ENCODE measurements around the gene SRD5A1. TPM values are rescaled to one million over a fixed set of nuclear protein-coding genes. Genes with fewer than 3 reads are reported as not detected.

The SRD5A1 gene, protein sequence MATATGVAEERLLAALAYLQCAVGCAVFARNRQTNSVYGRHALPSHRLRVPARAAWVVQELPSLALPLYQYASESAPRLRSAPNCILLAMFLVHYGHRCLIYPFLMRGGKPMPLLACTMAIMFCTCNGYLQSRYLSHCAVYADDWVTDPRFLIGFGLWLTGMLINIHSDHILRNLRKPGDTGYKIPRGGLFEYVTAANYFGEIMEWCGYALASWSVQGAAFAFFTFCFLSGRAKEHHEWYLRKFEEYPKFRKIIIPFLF
- total RNA-seq: 1 to 10 TPM; 3.0 to 7.5 (median 5.0) TPM

GRCh38 chr5:6632888-6633468 lies at the start of gene SRD5A1, which contains the start of gene NSUN2:
TSS of gene SRD5A1 (plus strand) at chr5:6633440. CDS start at chr5:6633577, 137 bp downstream.
TSS of gene NSUN2 (minus strand) at chr5:6633044. CDS start at chr5:6632979, 65 bp downstream.
- peak within 1 kb of the TSS; percentile 70 to 94 (median 78) for H3K4me3 ChIP-seq (replicated peaks in 1 of 3)
- no peaks in the 10 kb centered on the region for H3K27me3 ChIP-seq
- H3K9me3 ChIP-seq: no peaks in the 10 kb centered on the region
- intact Hi-C loops (cut with DNase I): loop anchor here (5.0 to 10.0 kb wide), 2 partner anchors 84 to 112 kb away; no protein-coding TSS in a partner anchor
- peak; percentile 88 to 89 for DNase-seq
- H3K36me3 ChIP-seq: peaks cover 0 to 3% of the 10 kb centered on the region in 2 donors
- TF ChIP-seq CTCF (IDR thresholded peaks at IDR 0.05) (no peak), POLR2A (IDR thresholded peaks at IDR 0.05) (peak in 1 of 2 donors; percentile 51)
- H3K27ac ChIP-seq: peak within 1 kb of the TSS; percentile 91 to 96 (median 96)
- H3K4me1 ChIP-seq: peaks cover 7 to 12% of the 10 kb centered on the region in 2 donors
- WGBS, 2 donors: 0 to 1% methylated on average over 13 to 34 of the region's 66 CpGs

GRCh38 chr5:6584101-6584645 lies 49.1 kb upstream of the SRD5A1 start:
- Histone ChIP-seq H3K27ac (no peak overlapping the region), H3K9me3 (no peaks in the 10 kb centered on the region), H3K27me3 (no peaks in the 10 kb centered on the region), H3K4me3 (replicated peaks in 1 of 3) (no peak overlapping the region), H3K36me3 (no peaks in the 10 kb centered on the region), H3K4me1 (peaks cover 0 to 4% of the 10 kb centered on the region in 2 donors)
- no peak for TF ChIP-seq CTCF (IDR thresholded peaks at IDR 0.05)
- no peak for TF ChIP-seq POLR2A (IDR thresholded peaks at IDR 0.05)
- WGBS, 2 donors: 76 to 77% methylated on average over 6 of the region's 6 CpGs
- DNase-seq: no peak
- intact Hi-C loops (cut with DNase I): no loop called here

GRCh38 chr5:6584727-6585126 lies 48.5 kb upstream of the SRD5A1 start:
- Histone ChIP-seq H3K27ac (no peak overlapping the region), H3K4me1 (peaks cover 0 to 4% of the 10 kb centered on the region in 2 donors), H3K9me3 (no peaks in the 10 kb centered on the region), H3K27me3 (no peaks in the 10 kb centered on the region), H3K36me3 (no peaks in the 10 kb centered on the region), H3K4me3 (replicated peaks in 1 of 3) (no peak overlapping the region)
- TF ChIP-seq CTCF (IDR thresholded peaks at IDR 0.05): no peak
- no peak for TF ChIP-seq POLR2A (IDR thresholded peaks at IDR 0.05)
- intact Hi-C loops (cut with DNase I): no loop called here
- 86 to 90% methylated on average over 8 of the region's 8 CpGs for WGBS, 2 donors
- DNase-seq: no peak

DNA sequence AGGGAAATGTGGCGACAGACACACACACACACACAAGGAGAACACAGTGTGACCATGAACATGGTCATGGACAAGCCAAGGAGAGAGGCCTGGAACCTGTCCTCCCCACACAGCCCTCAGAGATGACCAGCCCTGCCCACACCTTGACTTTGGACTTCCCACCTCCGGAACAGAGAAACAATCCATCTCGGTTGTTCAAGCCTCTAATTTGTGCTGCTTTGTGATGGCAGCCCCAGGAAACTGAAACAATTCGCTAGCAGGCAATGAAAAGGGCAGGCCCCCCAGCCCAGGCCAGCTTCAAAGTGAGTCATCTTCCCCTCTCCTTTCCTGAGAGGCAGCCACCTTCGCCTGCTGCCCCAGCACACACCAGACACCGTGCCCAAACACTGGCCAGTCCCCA lies 48.1 kb upstream of the SRD5A1 start:
- intact Hi-C loops (cut with DNase I): no loop called here
- no peak overlapping the region for H3K27ac ChIP-seq
- no peak for TF ChIP-seq POLR2A (IDR thresholded peaks at IDR 0.05)
- TF ChIP-seq CTCF (IDR thresholded peaks at IDR 0.05): no peak
- 73 to 81% methylated on average over 5 to 6 of the region's 6 CpGs for WGBS, 2 donors
- H3K4me3 ChIP-seq (replicated peaks in 1 of 3): no peak overlapping the region
- no peak for DNase-seq
- peaks cover 0 to 4% of the 10 kb centered on the region in 2 donors for H3K4me1 ChIP-seq
- H3K36me3 ChIP-seq: no peaks in the 10 kb centered on the region
- no peaks in the 10 kb centered on the region for H3K9me3 ChIP-seq
- H3K27me3 ChIP-seq: no peaks in the 10 kb centered on the region
